IPS-20b (cell line): Measurements from ENCODE around the gene NCOR1.

ENCODE experiments used
- H3K27ac ChIP-seq: one replicate; pipeline ENCODE4 v1.5.1; 2013; ENCODE audit warnings: low read length
- H3K27me3 ChIP-seq: 2 replicates; pipeline ENCODE4 v1.6.1; 2013; ENCODE audit warnings: mild to moderate bottlenecking, low read length, inconsistent platforms; ENCODE audit not compliant: insufficient read depth
- H3K36me3 ChIP-seq: 2 replicates; pipeline ENCODE4 v1.6.1; 2013; ENCODE audit warnings: low read depth, mild to moderate bottlenecking, inconsistent platforms, low read length, moderate library complexity; ENCODE audit not compliant: insufficient read depth
- H3K4me1 ChIP-seq: 2 replicates; pipeline ENCODE4 v1.6.1; 2013; ENCODE audit warnings: mild to moderate bottlenecking, control low read depth, inconsistent platforms, low read length, moderate library complexity; ENCODE audit not compliant: insufficient read depth
- H3K4me3 ChIP-seq: 2 replicates; pipeline ENCODE4 v1.5.1; 2013; ENCODE audit warnings: mild to moderate bottlenecking, low read length, inconsistent platforms
- H3K9ac ChIP-seq: 2 replicates; pipeline ENCODE4 v1.6.1; 2013; ENCODE audit warnings: low read depth, mild to moderate bottlenecking, inconsistent platforms, low read length, moderate library complexity
- H3K9me3 ChIP-seq: 2 replicates; pipeline ENCODE4 v1.6.1; 2013; ENCODE audit warnings: mild to moderate bottlenecking, low read depth, low read length, inconsistent platforms; ENCODE audit not compliant: insufficient read depth

Gene NCOR1

GRCh38 chr17:16215273-16215964, at the start of gene NCOR1:
TSS of gene NCOR1 (minus strand) at chr17:16215534. CDS start at chr17:16194569, 20,965 bp downstream.
- Histone ChIP-seq H3K36me3 (0 out of 2 replicates have a peak, but pooled peaks cover 5% of the 10 kb centered on the region), H3K27me3 (no peaks in the 10 kb centered on the region), H3K9me3 (no peaks in the 10 kb centered on the region), H3K9ac (peak within 1 kb of the TSS; percentile 93), H3K4me3 (peak within 1 kb of the TSS; percentile 98), H3K4me1 (peaks cover 6% of the 10 kb centered on the region; the same call in 1 of the 2 replicates), H3K27ac (peak within 1 kb of the TSS; percentile 94)

DNA sequence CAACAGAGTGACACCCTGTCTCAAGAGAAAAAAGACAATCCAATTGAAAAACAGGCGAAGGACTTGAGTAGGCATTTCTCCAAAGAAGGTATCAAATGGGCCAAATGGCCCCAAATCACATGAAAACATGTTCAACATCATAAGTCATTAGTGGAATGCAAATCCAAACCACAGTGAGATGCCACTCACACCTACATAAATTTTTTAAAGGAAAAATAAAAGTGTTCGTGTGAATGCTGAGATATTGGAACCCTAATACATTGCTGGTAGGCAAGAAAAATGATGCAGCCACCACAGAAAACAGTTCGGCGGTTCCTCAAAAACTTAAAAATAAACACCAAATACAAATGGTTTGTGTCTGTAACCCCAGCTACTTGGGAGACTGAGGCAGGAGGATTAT, 46.9 kb upstream of the NCOR1 start:
- H3K9ac ChIP-seq = no peak overlapping the region
- no peak overlapping the region for H3K27ac ChIP-seq
- H3K4me1 ChIP-seq = no peaks in the 10 kb centered on the region
- no peaks in the 10 kb centered on the region for H3K9me3 ChIP-seq
- no peak overlapping the region for H3K4me3 ChIP-seq
- H3K27me3 ChIP-seq = no peaks in the 10 kb centered on the region
- H3K36me3 ChIP-seq = no peaks in the 10 kb centered on the region

- no peak overlapping the region for H3K4me3 ChIP-seq
- no peak overlapping the region for H3K9ac ChIP-seq
- no peaks in the 10 kb centered on the region for H3K27me3 ChIP-seq
- no peak overlapping the region for H3K27ac ChIP-seq
- no peaks in the 10 kb centered on the region for H3K36me3 ChIP-seq
- no peaks in the 10 kb centered on the region for H3K9me3 ChIP-seq
- no peaks in the 10 kb centered on the region; the same call in 1 of the 2 replicates for H3K4me1 ChIP-seq
These were observed 45.7 kb upstream of the NCOR1 start for GRCh38 chr17:16261049-16261448.

DNA sequence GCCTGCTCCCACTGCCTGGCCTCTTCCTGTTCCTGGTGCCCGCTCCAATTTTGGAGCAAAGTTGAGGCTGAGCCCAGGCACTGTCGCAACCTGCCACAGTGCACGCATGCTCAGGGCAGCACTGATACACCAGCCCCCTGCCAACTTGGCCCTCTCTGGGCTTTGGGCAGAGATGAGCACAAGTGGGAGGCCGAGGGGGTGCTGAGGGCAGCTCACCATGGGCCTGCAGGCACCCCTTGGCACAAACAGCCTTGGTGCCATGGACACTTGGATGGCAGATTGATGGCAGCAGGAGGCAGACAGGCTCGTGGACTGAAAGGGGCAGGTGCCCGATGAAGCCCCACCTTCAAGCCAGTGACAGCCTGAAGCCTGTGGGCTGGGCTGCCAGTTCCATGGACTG, 44.6 kb upstream of the NCOR1 start:
- Histone ChIP-seq H3K9me3 (no peaks in the 10 kb centered on the region), H3K27ac (no peak overlapping the region), H3K27me3 (no peaks in the 10 kb centered on the region), H3K9ac (no peak overlapping the region), H3K4me3 (no peak overlapping the region), H3K4me1 (peaks cover 11% of the 10 kb centered on the region), H3K36me3 (no peaks in the 10 kb centered on the region)

DNA sequence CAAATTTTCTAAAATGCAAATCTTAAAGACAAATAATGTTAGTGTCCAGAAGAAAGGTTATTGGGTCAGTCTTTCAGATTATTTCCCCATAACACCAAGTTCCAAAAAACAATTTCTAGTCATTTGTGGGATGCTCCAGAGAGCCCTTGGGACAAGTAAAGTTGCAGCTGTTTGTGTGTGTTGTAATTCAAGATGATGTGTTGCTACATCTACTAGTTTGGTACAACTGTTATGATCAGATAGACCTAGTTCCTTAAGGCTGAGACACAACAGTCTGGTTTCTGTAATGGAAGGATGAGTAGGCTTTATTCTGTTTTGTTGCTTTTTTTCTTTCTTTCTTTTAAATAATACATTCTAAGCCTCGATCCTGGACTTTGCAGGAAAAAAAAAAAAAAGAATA, 43.6 kb upstream of the NCOR1 start:
- H3K4me3 ChIP-seq = no peak overlapping the region
- peaks cover 13% of the 10 kb centered on the region for H3K4me1 ChIP-seq
- H3K27me3 ChIP-seq = no peaks in the 10 kb centered on the region
- H3K9me3 ChIP-seq = no peaks in the 10 kb centered on the region
- H3K9ac ChIP-seq = no peak overlapping the region
- no peaks in the 10 kb centered on the region for H3K36me3 ChIP-seq
- no peak overlapping the region for H3K27ac ChIP-seq

DNA sequence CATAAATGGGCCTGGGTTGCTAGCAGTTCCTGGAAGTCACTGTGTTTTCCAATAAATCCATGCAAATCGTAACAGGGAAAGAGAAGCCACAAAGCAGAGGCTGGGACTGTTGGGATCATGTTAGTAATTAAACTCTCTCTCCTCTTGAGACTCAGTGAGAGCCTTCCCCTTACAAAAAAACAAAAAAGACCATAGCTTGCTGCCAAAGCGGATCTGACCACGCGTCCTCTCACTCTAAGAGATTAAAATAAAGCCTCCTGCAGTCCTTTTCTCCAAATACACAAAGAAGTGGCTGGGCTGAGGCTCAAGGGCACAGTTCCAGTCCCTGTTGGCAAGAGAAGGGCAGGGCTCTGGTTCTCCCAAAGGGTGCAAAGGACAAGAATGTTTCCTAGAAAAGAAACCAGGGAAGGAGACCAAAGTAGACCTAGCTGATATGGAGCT, 40.2 kb upstream of the NCOR1 start:
- no peaks in the 10 kb centered on the region for H3K27me3 ChIP-seq
- no peaks in the 10 kb centered on the region for H3K9me3 ChIP-seq
- peaks cover 13% of the 10 kb centered on the region for H3K4me1 ChIP-seq
- 0 out of 2 replicates have a peak overlapping the region, but pooled peaks have one; percentile 2 for H3K4me3 ChIP-seq
- H3K27ac ChIP-seq = no peak overlapping the region
- H3K9ac ChIP-seq = peak overlapping the region; percentile 60; the same call in 1 of the 2 replicates
- no peaks in the 10 kb centered on the region for H3K36me3 ChIP-seq

DNA sequence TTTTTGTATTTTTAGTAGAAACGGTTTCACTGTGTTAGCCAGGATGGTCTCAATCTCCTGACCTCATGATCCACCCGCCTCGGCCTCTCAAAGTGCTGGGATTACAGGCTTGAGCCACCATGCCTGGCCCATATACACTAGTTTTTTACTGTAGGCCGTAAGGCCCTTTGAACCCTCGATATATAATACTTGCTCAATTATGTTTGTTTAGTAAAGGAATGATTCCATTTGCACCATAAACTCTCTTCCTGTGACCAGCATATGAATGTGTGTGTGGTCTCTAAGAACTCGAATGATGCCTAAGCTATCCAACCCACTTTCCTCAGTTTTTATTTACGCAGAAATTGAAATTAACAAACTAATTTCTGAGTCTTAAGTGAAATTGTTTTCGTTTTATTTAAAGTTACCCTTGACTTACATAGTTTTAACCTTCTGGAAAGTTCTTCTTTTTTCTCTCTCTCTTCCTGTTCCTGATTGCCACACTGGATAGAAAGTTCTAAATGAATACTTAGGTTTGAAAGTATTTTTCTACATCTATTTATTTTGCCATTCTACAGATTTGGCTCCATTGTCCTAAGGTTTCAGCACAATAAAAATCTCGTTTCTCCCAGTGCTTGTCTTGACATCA, 39.6 kb upstream of the NCOR1 start:
- H3K36me3 ChIP-seq = no peaks in the 10 kb centered on the region
- peak overlapping the region; percentile 60; the same call in 1 of the 2 replicates for H3K9ac ChIP-seq
- no peaks in the 10 kb centered on the region for H3K9me3 ChIP-seq
- no peaks in the 10 kb centered on the region for H3K27me3 ChIP-seq
- no peak overlapping the region for H3K4me3 ChIP-seq
- H3K27ac ChIP-seq = no peak overlapping the region
- H3K4me1 ChIP-seq = peaks cover 13% of the 10 kb centered on the region

DNA sequence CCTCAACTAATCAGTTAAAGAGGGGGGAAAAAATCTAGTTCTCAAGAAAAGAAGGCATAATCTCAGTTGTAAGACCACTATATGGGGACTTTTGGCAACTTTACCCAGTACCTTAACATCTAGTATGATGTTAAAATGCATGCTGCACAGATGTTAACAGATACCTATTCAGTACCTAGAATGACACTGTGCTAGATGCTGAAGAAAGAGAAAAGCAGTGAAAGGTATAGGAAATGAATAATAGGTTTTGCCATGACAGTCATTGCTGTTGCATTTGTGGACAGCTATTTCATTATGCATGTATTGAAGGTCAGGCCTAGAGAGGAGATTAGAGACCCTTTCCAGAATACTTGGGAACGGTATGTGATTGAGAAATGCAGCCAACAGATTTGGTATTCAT, 36.2 kb upstream of the NCOR1 start:
- no peak overlapping the region for H3K4me3 ChIP-seq
- no peaks in the 10 kb centered on the region for H3K9me3 ChIP-seq
- no peak overlapping the region for H3K9ac ChIP-seq
- peaks cover 13% of the 10 kb centered on the region for H3K4me1 ChIP-seq
- no peaks in the 10 kb centered on the region for H3K27me3 ChIP-seq
- H3K36me3 ChIP-seq = no peaks in the 10 kb centered on the region
- no peak overlapping the region for H3K27ac ChIP-seq

DNA sequence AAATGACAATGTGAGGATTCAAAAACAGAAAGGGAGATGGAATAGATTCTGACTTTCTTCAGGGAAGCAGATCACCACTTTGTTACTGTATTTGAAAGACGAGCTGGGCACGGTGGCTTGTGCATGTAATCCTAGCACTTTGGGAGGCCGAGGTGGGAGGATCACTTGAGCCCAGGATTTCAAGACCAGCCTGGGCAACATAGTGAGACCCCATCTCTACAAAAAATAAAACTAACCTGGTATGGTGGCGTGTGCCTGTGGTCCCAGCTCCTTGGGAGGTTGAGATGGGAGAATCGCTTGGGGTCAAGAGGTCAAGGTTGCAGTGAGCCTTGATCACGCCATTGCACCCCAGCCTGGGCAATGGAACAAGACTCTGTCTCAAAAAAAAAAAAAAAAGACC, 35.7 kb upstream of the NCOR1 start:
- no peak overlapping the region for H3K27ac ChIP-seq
- H3K9me3 ChIP-seq = no peaks in the 10 kb centered on the region
- H3K4me1 ChIP-seq = peaks cover 13% of the 10 kb centered on the region
- no peaks in the 10 kb centered on the region for H3K36me3 ChIP-seq
- no peaks in the 10 kb centered on the region for H3K27me3 ChIP-seq
- no peak overlapping the region for H3K4me3 ChIP-seq
- H3K9ac ChIP-seq = no peak overlapping the region

DNA sequence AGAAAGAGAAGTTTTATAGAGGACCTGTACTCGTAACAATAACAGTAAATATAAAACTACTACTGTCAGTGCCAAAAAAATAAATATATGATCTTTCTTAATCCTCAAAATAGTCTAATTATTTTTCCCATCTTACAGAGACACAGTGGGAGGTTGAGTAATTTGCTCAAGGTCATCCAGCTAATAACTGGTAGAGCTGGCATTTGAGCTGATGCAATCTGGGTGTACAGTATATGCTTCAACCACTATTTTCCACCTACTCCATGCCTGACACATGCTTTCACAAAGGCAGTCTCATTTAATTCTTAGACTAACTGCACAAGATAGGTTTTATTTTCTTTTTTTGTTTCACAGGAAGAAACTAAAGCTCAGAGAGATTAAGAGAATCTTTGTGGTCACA, 35.3 kb upstream of the NCOR1 start:
- no peak overlapping the region for H3K9ac ChIP-seq
- H3K36me3 ChIP-seq = no peaks in the 10 kb centered on the region
- no peaks in the 10 kb centered on the region for H3K9me3 ChIP-seq
- no peaks in the 10 kb centered on the region for H3K27me3 ChIP-seq
- no peak overlapping the region for H3K27ac ChIP-seq
- H3K4me1 ChIP-seq = peaks cover 9% of the 10 kb centered on the region
- no peak overlapping the region for H3K4me3 ChIP-seq

GRCh38 chr17:16247586-16247984, 32.3 kb upstream of the NCOR1 start:
- Histone ChIP-seq H3K27ac (no peak overlapping the region), H3K27me3 (no peaks in the 10 kb centered on the region), H3K9ac (no peak overlapping the region), H3K4me3 (no peak overlapping the region), H3K36me3 (no peaks in the 10 kb centered on the region), H3K9me3 (no peaks in the 10 kb centered on the region), H3K4me1 (peaks cover 6% of the 10 kb centered on the region; the same call in 1 of the 2 replicates)
